GOT3 (cell line): ENCODE results near the gene TRDMT1.

Experiments used
- DNase-seq: peaks from one replicate; lab custom pipeline; 2025; ENCODE audit warnings: mixed read lengths; lab: John Stamatoyannopoulos, UW

TRDMT1 gene

DNA sequence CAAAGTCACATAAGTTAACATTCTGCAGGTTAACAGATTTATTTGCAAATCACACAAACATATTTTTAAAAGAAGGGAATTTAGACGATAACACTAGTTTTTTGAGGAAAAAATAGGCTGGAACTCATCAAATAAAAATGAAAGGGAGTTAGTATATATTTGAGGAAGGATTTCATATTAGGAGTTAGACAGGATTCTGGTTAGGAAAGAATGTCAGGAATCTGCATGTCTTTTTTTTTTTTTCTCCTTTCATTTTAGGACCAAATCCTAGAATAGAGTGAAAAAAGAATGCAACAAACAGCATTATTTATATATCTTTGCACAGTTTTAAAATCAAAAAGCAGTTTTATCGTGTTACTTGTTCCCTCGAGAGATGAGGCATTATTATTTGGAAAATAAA is 8.9 kb upstream of the TRDMT1 start:
- DNase-seq = no peak

DNA sequence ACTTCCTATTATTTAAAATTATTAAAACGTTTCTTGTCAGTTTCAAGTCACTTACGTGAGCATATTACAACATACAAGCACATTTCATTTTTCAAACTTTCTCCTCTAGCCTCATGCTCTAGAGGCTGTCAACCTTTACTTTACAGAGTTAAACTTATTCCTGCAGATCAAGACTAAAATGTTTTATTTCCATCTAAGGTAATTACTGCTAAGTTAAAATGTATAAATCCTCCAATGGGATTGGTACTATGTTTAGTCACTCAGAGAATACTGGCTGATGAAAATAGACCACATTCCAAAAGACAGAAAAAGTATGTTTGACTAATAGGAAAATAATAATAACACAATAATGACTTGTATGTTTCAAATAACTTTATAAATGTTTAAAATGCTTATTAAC is 8.4 kb upstream of the TRDMT1 start:
- DNase-seq = no peak

DNA sequence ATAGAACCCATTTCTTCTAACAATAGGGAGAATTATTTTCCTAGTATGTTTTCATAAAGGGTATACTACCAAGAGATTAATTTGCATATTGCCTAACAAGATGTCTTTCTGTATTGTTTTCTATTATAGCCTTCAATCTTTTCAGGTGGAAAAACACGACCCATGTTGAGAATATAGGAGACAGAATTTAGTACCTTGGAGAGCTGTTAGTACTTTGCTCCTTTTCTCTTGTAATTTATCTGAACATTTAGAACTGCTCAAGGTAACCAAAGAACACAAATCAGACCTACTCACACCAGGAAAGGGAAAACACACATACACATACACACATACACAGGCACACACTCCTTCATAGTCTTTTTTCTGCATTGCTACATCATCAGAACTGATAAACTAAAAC is 7.8 kb upstream of the TRDMT1 start:
- DNase-seq = no peak

GRCh38 chr10:17208476-17208875 is 7.0 kb upstream of the TRDMT1 start:
- no peak for DNase-seq

DNA sequence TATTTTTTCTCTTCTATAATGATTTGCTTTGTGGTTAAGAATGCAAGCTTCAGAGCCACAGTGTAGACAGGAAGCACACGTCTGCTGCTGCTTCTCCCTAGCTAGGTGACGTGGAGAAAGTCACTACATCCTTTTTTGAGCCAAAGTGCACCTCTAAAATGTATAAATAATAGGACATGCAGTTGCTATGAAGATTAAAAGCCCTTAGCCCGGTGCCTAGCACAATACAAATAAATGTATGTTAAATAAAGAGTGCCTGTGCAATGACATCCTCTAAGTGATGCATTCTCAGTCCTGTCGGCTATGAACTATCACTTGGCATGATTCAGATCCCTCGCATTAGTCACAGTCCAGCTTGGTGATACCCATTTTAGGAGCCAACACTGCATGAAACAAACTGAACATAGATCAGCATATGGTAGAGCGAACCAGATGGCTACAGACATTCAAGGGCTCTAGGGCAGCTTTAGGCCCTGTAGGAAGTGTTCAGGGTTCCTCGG is 4.8 kb upstream of the TRDMT1 start:
- DNase-seq = no peak

- no peak for DNase-seq
These were observed 1.9 kb upstream of the TRDMT1 start for GRCh38 chr10:17203416-17203815.

- DNase-seq = no peak
These were observed 1.5 kb upstream of the TRDMT1 start for GRCh38 chr10:17202999-17203398.

- DNase-seq = no peak
These were observed 1.0 kb upstream of the TRDMT1 start for GRCh38 chr10:17202506-17202905.

- no peak for DNase-seq
These were observed 283 bp upstream of the TRDMT1 start for GRCh38 chr10:17201794-17202116.

GRCh38 chr10:17200001-17200911 is 1.2 kb downstream of the TRDMT1 start:
- no peak for DNase-seq

GRCh38 chr10:17199351-17199804 is 2.1 kb downstream of the TRDMT1 start:
- no peak for DNase-seq

DNA sequence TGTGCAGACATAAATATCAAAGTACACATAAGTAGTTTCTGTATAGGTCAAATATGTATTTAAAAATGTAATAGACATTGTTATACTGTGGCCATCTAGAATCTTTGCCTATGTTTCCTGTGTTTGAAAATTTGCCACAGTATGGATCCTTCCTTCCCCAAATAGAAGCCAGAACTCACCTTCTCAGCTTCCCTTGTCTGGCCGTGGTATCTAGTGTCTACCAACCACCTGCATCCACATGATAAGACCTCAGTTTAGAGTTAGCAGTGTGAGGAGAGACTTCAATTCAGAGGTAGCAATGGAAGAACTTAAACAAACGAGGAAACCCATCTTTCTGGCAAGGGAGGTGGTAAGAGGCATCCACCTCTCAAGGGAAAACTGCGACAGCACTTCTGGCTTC is 4.9 kb downstream of the TRDMT1 start:
- no peak for DNase-seq

DNA sequence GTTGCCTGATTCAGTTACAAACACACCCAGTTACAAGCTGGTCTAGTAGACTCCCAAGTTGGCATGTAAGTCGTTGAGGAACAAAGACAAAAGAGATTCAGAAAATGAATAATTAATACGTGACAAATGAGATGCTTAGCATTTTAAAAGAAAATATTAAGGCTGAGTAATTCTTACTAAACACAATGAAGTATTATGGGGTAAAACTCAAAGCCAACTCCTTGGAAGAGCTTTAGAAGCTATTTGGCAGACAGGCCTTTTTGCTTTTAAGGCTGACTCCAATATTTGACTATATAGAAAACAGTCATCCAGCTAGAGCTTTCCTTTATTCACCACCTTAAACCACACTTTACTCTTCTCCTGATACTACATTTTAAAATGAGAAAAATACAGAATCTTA is 5.4 kb downstream of the TRDMT1 start:
- no peak for DNase-seq

GRCh38 chr10:17195083-17195482 is 6.4 kb downstream of the TRDMT1 start:
- no peak for DNase-seq

GRCh38 chr10:17190602-17191001 is 10.9 kb downstream of the TRDMT1 start:
- no peak for DNase-seq

GRCh38 chr10:17188644-17189172 is 12.8 kb downstream of the TRDMT1 start:
- no peak for DNase-seq

DNA sequence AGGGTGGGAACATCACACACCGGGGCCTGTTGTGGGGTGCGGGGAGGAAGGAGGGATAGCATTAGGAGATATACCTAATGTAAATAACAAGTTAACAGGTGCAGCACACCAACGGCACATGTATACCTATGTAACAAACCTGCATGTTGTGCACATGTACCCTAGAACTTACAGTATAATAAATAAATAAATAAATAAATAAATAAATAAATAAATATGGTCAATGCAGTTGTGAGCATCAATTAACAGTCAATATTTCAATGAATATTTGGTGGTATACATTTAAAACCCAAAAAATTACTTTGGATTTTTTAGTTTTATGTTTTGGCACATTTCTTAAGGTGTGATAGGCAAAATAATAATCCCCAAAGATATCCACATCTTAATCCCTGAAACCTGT is 15.6 kb downstream of the TRDMT1 start:
- DNase-seq = no peak

- DNase-seq = no peak
These were observed 18.4 kb downstream of the TRDMT1 start for GRCh38 chr10:17183110-17183509.

- DNase-seq = no peak
These were observed 19.7 kb downstream of the TRDMT1 start for GRCh38 chr10:17181751-17182150.

- no peak for DNase-seq
These were observed 20.4 kb downstream of the TRDMT1 start for GRCh38 chr10:17181110-17181509.

GRCh38 chr10:17179002-17179401 is 22.5 kb downstream of the TRDMT1 start:
- DNase-seq = no peak

- DNase-seq = no peak
These were observed 23.5 kb downstream of the TRDMT1 start for GRCh38 chr10:17178006-17178405.

DNA sequence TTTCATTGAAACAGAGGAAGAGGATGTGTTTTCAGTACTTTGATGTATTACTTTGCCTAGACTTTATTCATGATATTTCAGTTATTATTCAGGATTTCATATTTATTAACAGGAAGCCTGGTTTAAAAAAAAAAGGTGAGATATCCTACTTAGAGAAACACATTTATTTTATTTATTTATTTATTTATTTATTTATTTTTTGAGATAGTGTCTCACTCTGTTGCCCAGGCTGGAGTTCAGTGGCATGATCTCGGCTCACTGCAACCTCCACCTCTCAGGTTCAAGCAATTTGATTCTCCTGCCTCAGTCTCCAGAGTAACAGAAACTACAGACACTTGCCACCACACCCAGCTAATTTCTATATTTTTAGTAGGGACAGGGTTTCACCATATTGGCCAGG is 24.5 kb downstream of the TRDMT1 start:
- DNase-seq = no peak

- DNase-seq = no peak
These were observed 25.4 kb downstream of the TRDMT1 start for GRCh38 chr10:17176091-17176490.
